Glutamatergic neuron (in vitro differentiated cells): ENCODE results near the gene POTEM. TPM values are rescaled to one million over a fixed set of nuclear protein-coding genes. Genes with fewer than 3 reads are reported as not detected.
"Not testable (repeated sequence)": the region's sequence is repeated elsewhere in the genome, so short reads cannot be mapped to it uniquely, and the experiment has no call there.

ENCODE experiments used
- DNase-seq: peaks from one replicate; pipeline ENCODE4 v3.0.0; 2022
- H3K27ac Mint-ChIP-seq: one replicate; pipeline ENCODE4 v1.8.0; 2020; ENCODE audit warnings: mild to moderate bottlenecking, mixed read lengths, inconsistent platforms; ENCODE audit not compliant: unreplicated experiment
- H3K27me3 Mint-ChIP-seq: one replicate; pipeline ENCODE4 v1.8.0; 2020; ENCODE audit warnings: mild to moderate bottlenecking, moderate library complexity, mixed read lengths, inconsistent platforms; ENCODE audit not compliant: unreplicated experiment
- H3K36me3 Mint-ChIP-seq: one replicate; pipeline ENCODE4 v1.8.0; 2020; ENCODE audit warnings: mild to moderate bottlenecking, mixed read lengths, inconsistent platforms; ENCODE audit not compliant: unreplicated experiment
- H3K4me1 Mint-ChIP-seq: one replicate; pipeline ENCODE4 v1.8.0; 2020; ENCODE audit warnings: mild to moderate bottlenecking, low read depth, mixed read lengths, inconsistent platforms; ENCODE audit not compliant: unreplicated experiment
- H3K4me3 Mint-ChIP-seq: one replicate; pipeline ENCODE4 v1.8.0; 2020; ENCODE audit warnings: mild to moderate bottlenecking, mixed read lengths, inconsistent platforms; ENCODE audit not compliant: unreplicated experiment
- H3K9me3 Mint-ChIP-seq: one replicate; pipeline ENCODE4 v1.8.0; 2020; ENCODE audit warnings: mild to moderate bottlenecking, moderate library complexity, mixed read lengths, inconsistent platforms; ENCODE audit not compliant: unreplicated experiment
- total RNA-seq: library from RNA; stranded (reverse); fragmentation: NEBNext Ultra II Directional; extraction: Animal tissue kit (Norgen Biotek cat#: 25700); gene quantifications from one replicate; pipeline ENCODE4 v1.2.1, GENCODE V29; 2021; ENCODE audit not compliant: unreplicated experiment

The POTEM gene
- total RNA-seq, 1 donor from 2014 or later, result not detected

DNA sequence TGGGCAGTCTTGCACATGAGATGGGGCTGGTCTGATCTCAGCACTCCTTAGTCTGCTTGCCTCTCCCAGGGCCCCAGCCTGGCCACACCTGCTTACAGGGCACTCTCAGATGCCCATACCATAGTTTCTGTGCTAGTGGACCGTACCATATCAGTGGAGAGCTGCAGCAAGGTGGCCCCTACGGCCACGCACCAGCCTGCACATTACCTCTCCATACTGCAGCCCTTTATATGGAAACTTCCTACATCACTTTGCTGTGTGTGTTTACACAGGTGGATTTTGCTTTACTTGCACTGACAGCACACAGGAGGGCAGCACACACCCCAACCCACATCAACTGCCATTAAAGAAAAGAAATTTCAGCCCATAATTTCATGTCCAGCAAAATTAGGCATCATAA lies 35.3 kb downstream of the POTEM start:
- not testable (repeated sequence) for H3K9me3 Mint-ChIP-seq, H3K4me3 Mint-ChIP-seq, H3K4me1 Mint-ChIP-seq, DNase-seq, H3K27me3 Mint-ChIP-seq, H3K27ac Mint-ChIP-seq, H3K36me3 Mint-ChIP-seq

DNA sequence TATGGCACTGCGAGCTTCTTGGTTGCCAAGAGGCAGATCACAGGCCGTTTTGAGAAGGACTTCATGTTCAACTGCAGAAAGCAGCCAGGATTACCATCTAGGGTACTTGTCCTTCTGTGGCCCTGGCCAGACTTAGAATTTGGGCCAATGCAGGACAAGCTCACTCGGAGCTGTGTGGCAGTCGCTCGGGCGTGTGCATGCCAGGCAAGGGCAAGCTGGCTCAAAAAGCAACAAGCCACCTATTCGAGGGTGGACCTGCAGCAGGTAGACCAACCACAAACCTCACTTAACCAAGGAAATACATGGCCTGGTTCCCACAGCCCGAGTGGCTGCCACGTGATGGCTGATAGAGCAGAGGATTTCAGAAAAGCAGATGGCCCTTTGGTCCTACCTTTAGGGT lies 39.3 kb downstream of the POTEM start:
- DNase-seq, H3K27ac Mint-ChIP-seq, H3K4me3 Mint-ChIP-seq, H3K4me1 Mint-ChIP-seq, H3K36me3 Mint-ChIP-seq, H3K9me3 Mint-ChIP-seq, H3K27me3 Mint-ChIP-seq: not testable (repeated sequence)

DNA sequence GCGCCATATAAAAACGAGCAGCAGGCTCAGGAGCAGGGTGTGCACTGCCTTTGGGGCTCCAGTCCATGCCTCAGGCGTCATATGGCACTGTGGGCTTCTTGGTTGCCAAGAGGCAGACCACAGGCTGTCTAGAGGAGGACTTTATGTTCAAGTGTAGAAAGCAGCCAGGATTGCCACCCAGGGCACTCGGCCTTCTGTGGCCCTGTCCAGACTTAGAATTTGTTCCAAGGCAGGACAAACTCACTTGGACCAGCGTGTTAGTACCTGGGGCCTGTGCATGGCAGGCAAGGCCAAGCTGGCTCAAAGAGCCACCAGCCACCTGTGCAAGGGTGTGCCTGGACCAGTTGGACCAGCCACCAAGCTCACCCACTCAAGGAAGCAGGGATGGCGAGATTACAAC lies 40.4 kb downstream of the POTEM start:
- not testable (repeated sequence) for H3K4me3 Mint-ChIP-seq, H3K27ac Mint-ChIP-seq, H3K9me3 Mint-ChIP-seq, H3K27me3 Mint-ChIP-seq, DNase-seq, H3K4me1 Mint-ChIP-seq, H3K36me3 Mint-ChIP-seq

DNA sequence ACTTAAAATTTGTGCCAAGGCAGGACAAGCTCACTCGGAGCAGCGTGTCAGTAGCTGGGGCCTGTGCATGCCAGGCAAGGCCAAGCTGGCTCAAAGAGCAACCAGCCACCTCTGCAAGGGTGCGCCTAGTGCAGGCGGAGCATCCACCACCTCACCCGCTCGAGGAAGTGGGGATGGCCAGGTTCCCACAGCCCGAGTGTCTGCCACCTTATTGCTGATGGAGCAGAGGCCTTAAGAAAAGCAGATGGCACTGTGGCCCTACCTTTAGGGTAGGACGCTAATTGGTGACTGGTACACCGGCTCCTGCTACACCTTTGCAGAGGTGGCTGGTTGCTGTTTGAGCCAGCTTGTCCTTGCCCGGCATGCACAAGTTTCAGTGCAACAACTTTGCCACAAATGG lies 43.8 kb downstream of the POTEM start:
- not testable (repeated sequence) for H3K9me3 Mint-ChIP-seq, H3K4me1 Mint-ChIP-seq, H3K4me3 Mint-ChIP-seq, H3K36me3 Mint-ChIP-seq, DNase-seq, H3K27ac Mint-ChIP-seq, H3K27me3 Mint-ChIP-seq

DNA sequence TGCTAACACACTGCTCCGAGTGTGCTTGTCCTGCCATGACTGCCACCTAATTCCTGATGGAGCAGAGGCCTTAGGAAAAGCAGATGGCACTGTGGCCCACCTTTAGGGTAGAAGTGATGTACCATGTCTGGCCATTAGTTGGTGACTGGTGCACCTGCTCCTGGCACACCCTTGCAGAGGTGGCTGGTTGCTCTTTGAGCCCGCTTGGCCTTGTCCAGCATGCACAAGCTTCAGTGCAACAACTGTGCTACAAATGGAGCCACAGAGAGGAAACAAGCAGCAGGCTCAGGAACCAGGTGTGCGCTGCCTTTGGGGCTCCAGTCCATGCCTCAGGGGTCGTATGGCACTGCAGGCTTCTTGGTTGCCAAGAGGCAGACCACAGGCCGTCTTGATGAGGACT lies 44.5 kb downstream of the POTEM start:
- not testable (repeated sequence) for H3K36me3 Mint-ChIP-seq, H3K27ac Mint-ChIP-seq, H3K4me1 Mint-ChIP-seq, H3K27me3 Mint-ChIP-seq, DNase-seq, H3K9me3 Mint-ChIP-seq, H3K4me3 Mint-ChIP-seq

DNA sequence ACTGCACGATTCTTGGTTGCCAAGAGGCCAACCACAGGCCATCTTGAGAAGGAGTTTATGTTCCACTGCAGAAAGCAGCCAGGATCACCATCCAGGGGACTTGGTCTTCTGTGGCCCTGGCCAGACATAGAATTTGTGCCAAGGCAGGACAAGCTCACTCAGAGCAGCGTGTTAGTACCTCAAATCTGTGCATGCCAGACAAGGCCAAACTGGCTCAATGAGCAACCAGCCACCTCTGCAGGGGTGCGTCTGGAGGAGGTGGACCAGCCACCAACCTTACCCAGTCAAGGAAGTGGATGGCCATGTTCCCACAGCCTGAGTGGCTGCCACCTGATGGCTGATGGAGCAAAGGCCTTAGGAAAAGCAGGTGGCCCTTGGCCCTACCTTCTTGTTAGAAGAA lies 48.0 kb downstream of the POTEM start:
- H3K4me1 Mint-ChIP-seq, H3K4me3 Mint-ChIP-seq, H3K36me3 Mint-ChIP-seq, H3K27me3 Mint-ChIP-seq, H3K9me3 Mint-ChIP-seq, H3K27ac Mint-ChIP-seq, DNase-seq: not testable (repeated sequence)

DNA sequence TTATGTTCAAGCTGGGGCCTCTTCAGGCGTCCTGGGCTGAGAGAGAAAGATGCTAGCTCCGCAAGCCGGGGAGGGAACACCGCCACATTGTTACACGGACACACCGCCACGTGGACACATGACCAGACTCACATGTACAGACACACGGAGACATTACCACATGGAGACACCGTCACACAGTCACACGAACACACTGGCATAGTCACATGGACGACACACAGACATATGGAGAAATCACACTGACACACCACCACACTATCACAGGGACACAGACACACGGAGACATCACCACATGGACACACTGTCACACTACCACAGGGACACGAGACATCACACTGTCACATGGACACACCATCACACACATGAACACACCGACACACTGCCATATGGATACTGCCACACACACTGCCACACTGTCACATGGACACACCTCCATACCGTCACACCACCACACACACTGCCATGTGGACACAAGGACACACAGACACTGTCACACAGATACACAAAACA lies 57.9 kb downstream of the POTEM start:
- not testable (repeated sequence) for H3K36me3 Mint-ChIP-seq, H3K4me1 Mint-ChIP-seq, H3K27ac Mint-ChIP-seq, H3K9me3 Mint-ChIP-seq, DNase-seq, H3K4me3 Mint-ChIP-seq, H3K27me3 Mint-ChIP-seq

DNA sequence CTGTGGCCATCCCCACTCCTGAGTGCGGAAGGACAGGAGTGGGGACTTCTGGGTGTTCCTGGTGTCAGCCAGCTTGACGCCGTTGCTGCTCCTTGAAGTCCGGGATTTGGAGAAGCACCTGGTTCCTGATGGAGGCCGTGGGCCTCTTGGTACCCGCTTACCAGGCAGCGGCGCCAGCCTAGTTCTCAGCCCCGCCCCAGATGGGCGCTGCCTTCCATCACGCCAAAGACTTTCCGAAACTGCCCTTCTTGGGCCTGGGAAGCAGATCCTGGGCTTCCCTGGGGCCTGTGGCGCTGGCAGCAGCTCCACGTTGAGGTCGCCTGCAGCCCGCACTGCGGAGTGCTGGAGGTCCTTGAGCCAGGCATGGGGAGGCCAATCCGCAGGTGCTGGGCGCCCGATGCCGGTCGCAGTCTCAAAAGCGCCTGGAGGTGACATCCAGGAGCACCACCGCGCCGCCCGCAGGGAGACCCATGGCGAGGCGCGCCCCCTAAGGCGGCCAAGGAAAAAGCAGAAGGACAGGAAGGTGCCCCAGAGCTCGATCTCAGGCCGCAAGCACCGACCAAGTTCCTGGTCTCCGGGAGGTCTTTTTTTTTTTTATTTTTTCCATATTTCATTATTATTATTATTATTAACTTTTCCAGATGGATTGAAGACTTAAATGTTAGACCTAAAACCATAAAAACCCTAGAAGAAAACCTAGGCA lies 59.6 kb downstream of the POTEM start:
- H3K27ac Mint-ChIP-seq, H3K9me3 Mint-ChIP-seq, H3K36me3 Mint-ChIP-seq, H3K4me3 Mint-ChIP-seq, DNase-seq, H3K27me3 Mint-ChIP-seq, H3K4me1 Mint-ChIP-seq: not testable (repeated sequence)

DNA sequence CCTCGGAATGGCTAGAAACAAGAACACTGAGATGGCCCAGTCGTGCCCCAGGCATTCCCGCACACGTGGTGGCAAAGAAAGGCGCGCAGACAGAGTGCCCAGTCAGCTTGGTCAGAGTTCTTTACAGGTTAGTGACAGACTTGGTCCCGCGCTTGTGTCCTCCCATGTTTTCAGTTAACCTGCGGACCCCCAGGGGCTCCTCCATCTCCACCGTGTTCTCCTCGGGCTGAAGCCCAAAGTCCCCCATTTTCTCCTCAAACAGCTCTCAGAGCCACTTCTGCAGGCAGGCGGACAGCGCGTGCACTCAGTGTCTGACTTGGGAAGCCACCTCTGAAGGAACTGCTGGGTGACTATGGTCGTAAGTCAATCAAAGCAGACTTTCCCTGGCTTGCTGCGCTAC lies 60.7 kb downstream of the POTEM start:
- H3K4me3 Mint-ChIP-seq, H3K4me1 Mint-ChIP-seq: not testable (repeated sequence)

DNA sequence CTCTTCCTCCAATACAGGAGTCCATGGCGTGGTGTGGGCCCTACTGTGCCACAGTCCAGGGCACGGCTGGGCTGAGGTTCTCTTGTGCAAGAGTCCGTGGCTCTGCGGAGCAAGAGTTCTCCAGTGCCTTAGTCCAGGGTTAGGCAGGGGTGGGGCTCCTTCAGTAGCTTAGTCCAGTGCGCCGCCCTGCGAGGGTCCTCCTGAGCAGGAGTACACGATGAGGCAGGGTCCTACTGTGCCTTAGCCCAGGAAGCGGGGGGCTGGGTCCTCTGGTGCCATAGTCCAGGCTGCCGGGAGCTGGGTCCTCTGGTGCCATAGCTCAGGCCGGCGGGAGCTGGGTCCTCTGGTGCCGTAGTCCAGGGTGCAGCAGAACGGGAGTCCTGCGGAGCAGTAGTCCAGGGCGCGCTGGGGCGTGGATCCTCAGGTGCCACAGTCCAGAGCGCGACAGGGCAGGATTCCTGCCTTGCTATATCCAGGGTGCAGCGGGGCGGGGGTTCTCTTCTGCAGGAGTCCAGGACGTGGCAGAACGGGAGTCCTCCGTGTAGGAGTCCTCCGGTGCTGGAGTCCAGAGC lies 69.7 kb downstream of the POTEM start:
- DNase-seq, H3K27me3 Mint-ChIP-seq, H3K9me3 Mint-ChIP-seq, H3K27ac Mint-ChIP-seq, H3K4me3 Mint-ChIP-seq, H3K36me3 Mint-ChIP-seq, H3K4me1 Mint-ChIP-seq: not testable (repeated sequence)

More for the DNA sequence above, 60.7 kb downstream of the POTEM start:
- not testable (repeated sequence) for H3K9me3 Mint-ChIP-seq, H3K27ac Mint-ChIP-seq, DNase-seq, H3K36me3 Mint-ChIP-seq, H3K27me3 Mint-ChIP-seq

DNA sequence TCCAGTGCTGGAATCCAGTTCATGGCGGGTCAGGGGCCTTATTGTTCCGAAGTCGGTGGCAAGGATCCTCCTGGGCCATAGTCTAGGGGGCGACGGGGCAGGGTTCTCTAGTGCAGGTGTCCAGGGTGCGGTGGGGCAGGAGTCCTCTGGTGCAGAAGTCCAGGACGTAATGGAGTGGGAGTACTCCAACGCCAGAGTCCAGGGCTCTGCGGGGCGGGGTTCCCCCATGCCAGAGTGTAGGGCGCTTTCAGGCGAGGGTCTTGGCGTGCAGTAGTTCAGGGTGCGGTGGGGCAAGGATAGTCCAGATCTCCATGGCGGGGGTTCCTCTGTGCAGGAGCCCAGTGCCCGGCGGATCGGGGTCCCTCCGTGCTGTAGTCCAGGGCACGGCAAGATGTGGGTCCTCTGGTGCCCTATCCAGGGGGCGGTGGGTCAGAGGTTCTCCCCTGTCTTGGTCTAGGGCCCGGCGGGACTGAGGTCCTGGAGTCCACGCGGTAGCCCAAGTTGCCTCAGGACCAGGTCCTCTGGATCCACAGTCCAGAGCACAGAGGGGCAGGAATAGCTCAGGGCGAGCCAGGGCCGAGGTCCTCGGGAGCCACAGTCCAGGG lies 70.9 kb downstream of the POTEM start:
- H3K4me3 Mint-ChIP-seq, H3K9me3 Mint-ChIP-seq, H3K27me3 Mint-ChIP-seq, DNase-seq, H3K36me3 Mint-ChIP-seq, H3K27ac Mint-ChIP-seq, H3K4me1 Mint-ChIP-seq: not testable (repeated sequence)

DNA sequence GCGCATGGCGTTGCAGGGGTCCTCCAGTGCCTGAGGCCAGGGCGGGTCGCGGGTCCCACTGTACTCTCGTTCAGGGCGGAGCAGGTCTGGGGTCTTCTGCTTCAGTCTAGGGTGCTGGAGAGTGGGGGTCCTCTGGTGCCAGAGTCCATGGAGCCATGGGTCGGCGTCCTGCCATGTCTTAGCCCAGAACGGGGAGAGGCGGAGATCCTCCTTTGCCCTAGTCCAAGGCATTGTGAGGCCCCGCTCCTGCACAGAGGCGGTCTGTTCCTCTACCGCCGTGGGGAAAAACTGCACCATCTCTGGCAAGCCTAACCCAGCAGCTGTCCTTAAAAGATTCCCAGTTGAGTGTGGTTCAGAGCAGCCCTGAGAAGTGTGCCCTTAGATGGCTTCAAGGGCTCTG lies 71.6 kb downstream of the POTEM start:
- not testable (repeated sequence) for DNase-seq, H3K9me3 Mint-ChIP-seq, H3K36me3 Mint-ChIP-seq, H3K4me3 Mint-ChIP-seq, H3K4me1 Mint-ChIP-seq, H3K27me3 Mint-ChIP-seq, H3K27ac Mint-ChIP-seq
